GM18951 (cell line): ENCODE data around the gene RNF217.

Experiments
- POLR2A ChIP-seq: IDR thresholded peaks from 4 replicates; pipeline ENCODE4 v1.6.1; 2011; ENCODE audit warnings: mild to moderate bottlenecking; ENCODE audit not compliant: insufficient read length, insufficient read depth; ENCODE audit errors: extremely low read depth
- in situ Hi-C: fragments of 300-500 bp; cut with MboI; formaldehyde crosslinking; loops from one replicate; pipeline ENCODE4 v1.12.0; 2022; ENCODE audit warnings: low sequenced_read_pairs, mixed read lengths, inconsistent platforms; ENCODE audit not compliant: unreplicated experiment

RNF217 gene

DNA sequence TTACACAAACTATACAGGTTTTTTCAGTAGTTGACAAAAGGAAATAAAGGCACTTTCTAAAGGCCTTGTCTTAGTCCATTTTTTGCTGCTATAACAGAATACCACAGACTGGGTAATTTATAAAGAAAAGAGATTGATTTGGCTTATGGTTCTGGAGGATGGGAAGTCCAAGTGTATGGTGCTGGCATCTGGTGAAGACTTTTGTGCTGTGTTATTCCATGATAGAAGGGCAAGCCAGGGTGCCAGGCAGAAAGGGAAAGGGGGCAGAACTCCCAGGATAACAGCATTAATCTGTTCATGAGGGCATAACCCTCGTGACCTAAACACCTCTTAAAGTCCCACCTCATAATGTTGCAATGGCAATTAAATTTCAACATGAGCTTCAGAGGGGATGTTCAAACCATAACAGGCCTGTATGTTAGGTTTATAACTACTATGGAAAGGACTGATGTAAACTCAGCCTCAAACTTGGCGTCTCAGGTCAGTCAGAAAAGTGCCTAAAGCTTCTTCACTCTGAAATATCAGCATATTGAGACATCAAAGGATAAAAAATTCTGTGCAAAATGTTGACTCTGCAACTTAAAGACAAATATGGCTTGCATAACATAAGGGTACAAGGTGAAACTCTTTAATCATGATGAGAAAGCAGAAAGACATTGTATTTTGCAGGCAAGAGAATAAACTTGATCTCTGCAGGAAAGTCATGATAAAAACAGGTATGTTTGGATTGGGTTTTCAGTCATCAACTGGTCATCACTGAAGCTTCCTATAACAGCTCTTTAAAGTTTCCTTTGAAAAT, 42.8 kb downstream of the RNF217 start:
- TF ChIP-seq POLR2A: no peak
- in situ Hi-C loops: no loop called here

DNA sequence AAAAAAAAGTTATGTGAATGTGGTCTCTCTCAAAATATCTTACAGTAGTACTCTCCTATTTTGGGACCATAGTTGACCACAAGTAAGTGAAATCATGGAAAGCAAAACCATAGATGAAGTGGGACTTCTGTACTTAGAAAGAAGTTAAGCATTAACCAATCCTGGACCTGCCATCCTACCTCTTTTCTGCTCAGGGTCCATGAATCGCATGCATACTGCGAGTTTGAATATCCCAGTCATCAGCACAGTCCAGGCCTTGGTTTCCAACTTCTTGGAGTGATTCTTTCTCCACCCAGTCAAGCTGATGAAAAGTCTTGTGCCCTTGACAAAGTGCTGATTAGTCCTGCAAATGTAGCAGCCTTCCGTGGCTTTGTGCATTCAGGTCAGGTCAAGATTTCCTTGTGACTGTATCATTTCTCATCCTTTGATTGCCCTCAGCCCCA, 46.0 kb downstream of the RNF217 start:
- in situ Hi-C loops: no loop called here
- TF ChIP-seq POLR2A: no peak

DNA sequence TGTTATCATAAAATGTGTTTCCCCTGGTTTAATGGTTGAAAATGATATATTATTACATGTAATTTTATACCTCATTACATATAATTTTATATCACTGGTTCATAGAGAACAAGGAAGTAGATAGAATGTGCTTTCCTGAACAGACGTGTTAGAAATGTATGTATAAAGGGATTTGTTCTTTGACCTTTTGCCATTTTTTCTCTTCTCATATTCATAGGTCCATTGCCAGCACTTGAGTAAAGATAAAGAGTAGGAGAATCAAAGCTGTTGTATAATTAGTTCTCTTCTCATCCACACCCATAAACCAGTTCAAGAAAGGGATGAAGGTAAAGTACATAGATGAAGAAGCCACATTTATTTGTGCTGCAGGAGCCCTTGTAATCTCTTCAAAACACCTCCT, 46.7 kb downstream of the RNF217 start:
- TF ChIP-seq POLR2A: no peak
- in situ Hi-C loops: no loop called here

DNA sequence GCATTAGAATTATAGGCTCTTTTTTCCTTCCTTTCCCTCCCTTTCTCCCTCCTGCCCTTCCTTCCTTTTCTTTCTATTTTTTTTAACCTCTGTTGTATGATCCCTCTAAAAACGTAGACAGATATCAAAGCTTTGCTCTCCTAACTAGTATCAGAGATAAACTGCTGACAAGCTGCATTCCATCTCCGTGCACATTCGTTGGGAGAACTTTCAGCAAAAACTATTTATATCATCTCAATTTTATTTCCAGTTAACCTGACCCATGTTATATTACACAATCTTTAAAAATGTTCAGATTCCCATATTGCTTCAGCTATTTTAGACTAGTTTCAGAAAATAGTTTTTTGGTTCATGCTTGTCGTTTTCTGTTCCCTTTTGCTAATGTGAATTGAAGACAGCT, 47.3 kb downstream of the RNF217 start:
- in situ Hi-C loops: no loop called here

DNA sequence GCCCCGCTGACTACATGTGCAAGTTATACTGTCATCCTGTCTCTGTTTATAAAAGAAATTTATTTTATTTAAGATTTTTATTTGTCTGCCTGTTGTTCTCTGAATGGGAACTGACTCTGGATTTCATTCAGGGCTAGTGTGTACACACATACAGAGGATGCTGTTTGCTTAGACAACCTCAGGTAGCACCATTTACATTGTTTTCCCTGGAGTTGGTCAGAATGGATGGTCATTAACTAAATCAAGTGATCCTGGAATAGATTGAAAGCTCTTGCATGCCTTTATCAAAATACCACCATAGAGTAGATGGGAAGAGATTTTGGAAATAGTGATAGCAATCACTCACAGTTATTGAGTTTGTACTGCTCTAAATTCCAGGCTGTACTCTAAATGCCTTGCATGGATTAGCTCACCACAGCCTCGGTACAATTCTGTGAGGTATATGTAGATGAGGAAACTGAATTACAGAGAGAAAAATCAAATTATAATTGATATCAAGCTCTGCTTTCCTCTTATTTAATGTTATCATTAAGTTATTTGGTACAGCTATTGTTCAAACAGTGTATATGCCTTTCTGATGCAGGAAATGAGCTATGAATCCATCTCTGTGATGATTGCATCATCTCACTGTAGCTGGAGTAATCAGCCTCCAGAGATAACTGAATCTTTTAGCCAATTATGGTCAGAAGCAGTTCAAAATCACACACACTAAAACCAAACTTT, 51.9 kb downstream of the RNF217 start:
- in situ Hi-C loops: no loop called here
- no peak for TF ChIP-seq POLR2A

More for the DNA sequence above, 47.3 kb downstream of the RNF217 start:
- TF ChIP-seq POLR2A: no peak

DNA sequence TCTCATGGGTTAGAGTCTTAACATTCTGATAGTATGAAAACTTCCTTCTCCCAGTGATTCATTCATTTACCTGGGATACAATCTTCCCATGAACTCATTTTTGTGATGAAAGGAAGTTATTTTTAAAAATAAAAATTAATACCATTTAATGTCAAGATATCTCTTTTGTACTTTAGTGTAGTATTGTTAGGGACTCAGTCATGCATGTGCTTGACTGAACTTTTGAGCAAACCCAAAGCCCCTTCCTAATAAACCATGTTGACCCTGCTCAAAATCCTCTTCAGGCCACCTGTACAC, 52.4 kb downstream of the RNF217 start:
- TF ChIP-seq POLR2A: no peak
- in situ Hi-C loops: no loop called here

DNA sequence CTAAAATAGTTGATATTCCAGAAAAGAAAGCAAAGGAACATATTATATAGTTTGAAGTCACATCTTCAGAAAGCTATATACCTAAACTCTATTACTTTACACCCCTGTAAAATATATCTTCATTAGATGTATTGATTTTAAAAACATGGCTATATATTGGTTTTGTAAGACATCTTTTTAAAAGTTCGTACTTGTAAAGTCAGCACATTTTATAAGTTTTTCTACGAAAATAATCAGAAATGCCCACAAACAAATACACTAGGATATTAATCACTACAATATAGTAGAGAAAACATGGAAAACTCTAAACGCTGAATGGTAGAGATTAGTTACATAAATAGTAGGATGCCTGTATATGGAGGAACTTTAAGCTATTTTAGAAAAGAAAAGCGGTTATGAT, 52.9 kb downstream of the RNF217 start:
- TF ChIP-seq POLR2A: no peak
- in situ Hi-C loops: no loop called here

DNA sequence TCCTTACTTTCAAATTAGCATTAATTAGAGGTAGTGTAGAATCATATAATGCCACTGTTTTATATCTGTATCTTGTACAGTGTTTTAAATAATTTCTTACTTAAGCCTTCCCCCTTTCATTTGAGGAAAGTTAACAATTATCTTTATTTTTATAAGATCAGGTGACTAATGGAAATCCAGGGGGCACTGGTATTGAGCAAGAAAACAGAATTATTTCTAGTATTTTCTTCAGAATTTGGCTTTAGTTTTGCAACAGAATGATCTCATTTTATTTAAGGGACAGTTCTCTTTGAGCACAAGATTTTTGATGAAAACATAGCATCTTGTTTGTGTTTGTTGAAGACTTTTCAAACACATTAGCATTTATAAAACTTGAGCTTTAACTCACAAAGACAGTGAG, 55.9 kb downstream of the RNF217 start:
- no peak for TF ChIP-seq POLR2A
- in situ Hi-C loops: no loop called here

DNA sequence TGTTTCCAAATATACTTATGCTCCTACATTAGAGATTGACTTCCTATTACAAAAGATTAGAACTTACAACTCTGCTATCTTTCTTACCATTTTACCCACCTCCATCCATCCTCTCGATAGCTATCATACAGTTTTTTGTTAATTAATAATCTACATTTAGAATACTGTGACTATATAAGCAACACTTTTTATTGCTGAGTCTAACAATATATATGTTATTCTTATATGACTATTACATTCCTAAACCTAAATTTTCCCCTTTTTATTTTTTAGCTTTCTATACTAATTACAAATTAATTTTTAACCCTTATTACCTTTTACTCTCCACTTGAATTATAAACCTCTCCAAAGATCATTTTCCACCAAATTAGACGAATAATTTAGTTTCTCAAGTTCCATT, 57.0 kb downstream of the RNF217 start:
- TF ChIP-seq POLR2A: no peak
- in situ Hi-C loops: no loop called here

DNA sequence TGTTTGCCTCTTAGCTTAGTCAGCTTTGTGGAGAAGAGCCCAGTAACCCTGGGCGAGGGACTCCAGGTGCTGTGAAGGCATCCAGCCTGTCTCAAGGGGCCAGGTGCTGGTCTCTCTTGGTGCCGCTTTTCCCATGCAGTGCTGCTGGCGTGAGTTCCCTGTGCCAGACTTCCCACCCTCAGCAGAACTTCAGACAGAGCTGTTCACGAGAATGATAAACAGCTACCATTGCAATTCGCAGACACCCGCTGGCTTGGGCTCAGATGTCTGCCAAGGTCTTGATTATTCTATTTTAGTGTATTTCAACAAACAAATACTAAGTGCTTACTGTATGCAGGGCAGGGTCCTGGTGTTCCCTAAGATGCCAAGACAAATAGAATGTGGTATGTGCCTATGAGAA, 57.7 kb downstream of the RNF217 start:
- no peak for TF ChIP-seq POLR2A

DNA sequence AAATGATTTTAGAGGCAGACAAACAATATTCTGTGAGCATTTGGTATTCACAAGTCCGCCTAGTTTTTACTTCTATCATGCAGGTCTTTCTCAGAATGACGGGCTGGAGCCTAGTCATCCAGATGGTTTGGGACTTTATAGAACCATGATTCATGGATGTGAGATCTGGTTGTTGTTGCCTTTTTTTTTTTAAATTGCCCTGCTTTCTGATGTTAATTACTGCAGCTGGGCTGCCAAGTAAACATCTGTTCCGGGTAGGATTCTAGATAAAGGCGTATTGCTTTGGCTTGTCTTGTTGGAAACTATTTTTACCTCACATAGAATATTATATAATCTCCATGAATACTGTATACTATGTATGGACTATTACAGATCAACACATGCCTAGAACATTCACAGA, 58.1 kb downstream of the RNF217 start:
- in situ Hi-C loops: no loop called here
- TF ChIP-seq POLR2A: no peak

More for the DNA sequence above, 57.7 kb downstream of the RNF217 start:
- in situ Hi-C loops: no loop called here

DNA sequence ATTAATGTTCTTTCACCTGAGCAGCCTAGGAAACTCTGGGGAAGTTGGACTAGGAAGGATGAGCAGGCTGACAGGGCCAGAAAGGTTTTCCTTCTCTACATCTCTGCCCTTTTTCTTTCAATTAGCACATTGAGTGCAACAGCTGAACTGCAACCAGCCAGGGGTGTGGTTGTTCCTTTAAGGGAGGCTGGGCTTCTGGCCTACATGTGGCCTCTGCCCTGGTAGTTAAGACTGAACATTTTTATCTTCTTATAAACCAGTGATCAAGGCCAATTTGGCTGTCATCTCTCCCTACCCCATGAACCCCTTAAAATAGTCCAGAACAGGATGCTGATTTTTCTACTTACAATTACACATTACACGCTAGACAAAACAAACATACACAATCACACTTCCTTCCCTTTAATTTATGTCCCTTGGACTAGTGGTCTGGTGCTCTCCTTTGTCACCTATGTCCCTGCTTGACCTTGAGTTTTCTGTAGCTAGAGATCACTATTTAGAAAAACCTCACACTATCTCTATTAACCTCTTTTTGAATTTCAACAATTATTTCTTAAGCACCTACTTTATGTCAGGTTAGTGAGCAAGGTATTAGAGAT, 60.3 kb downstream of the RNF217 start:
- in situ Hi-C loops: no loop called here
- no peak for TF ChIP-seq POLR2A

DNA sequence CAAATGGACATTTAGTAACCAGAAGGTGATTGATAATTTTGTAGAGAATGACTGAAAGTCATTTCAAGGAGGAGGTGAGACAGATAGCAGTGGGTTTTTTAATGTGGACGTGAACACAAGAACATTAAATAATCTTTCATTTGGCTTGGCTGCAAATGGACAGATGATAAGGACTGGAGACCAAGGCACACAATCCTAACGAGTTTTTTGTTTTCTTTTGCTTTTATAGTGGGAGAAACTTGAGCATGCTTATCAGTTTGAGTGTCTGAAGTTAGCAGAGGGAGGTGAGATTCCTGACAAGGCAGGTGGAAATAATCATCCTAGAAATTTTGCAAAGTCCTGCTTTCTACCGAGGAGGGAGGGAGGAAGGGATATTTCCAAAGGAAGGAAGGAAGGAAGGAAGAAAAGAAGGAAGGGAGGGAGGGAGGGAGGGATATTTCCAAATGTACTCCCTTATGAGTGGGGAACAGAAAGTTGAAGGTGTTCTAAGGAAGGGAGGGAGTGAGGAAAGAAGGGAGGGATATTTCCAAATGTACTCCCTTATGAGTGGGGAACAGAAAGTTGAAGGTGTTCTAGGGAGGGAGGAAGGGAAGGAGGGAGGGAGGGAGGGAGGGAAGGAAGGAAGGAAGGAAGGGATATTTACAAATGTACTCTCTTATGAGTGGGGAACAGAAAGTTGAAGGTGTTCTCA, 63.1 kb downstream of the RNF217 start:
- TF ChIP-seq POLR2A: no peak
- in situ Hi-C loops: no loop called here

DNA sequence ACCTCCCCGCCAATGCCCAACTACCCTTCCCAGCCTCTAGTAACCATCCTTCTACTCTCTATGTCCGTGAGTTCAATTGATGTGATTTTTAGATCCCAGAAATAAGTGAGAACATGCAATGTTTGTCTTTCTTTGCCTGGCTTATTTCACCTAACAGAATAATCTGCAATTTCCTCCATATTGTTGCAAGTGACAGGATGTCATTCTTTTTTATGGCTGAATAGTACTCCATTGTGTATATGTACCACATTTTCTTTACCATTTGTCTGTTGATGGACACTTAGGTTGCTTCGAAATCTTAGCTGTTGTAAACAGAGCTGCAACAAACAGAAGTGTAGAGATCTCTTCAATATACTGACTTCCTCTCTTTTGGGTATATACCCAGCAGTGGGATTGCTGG, 65.0 kb downstream of the RNF217 start:
- in situ Hi-C loops: no loop called here
- TF ChIP-seq POLR2A: no peak

DNA sequence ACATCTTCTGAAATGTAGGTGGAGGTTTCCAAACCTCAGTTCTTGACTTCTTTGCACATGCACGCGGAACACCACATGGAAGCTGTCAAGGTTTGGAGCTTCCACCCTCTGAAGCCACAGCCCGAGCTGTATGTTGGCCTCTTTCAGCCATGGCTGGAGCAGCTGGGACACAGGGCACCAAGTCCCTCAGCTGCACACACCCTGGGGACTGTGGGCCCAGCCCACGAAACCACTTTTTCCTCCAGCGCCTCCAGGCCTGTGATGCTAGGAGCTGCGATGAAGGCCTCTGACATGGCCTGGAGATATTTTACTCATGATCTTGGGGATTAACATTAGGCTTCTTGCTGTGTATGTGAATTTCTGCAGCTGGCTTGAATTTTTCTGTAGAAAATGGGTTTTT, 68.7 kb downstream of the RNF217 start:
- no peak for TF ChIP-seq POLR2A
- in situ Hi-C loops: no loop called here
